H1 (cell line): ENCODE results near the gene NDUFV1. TPM values are rescaled to one million over a fixed set of nuclear protein-coding genes. Genes with fewer than 3 reads are reported as not detected.

Source experiments
- BACH1 ChIP-seq: IDR thresholded peaks from 2 replicates; pipeline ENCODE4 v1.6.1; 2012; ENCODE audit warnings: low read length, improper control_type of control experiment
- CHD2 ChIP-seq: IDR thresholded peaks from 2 replicates; pipeline ENCODE4 v1.6.1; 2012; ENCODE audit warnings: low read length, improper control_type of control experiment
- GTF2F1 ChIP-seq: IDR thresholded peaks from 2 replicates; pipeline ENCODE4 v1.6.1; 2012; ENCODE audit warnings: low read depth, low read length, improper control_type of control experiment, borderline replicate concordance
- HDAC2 ChIP-seq, 2 experiments: fragments of 300-600 bp in 1 of 2; sonication (generic) in 1 of 2; IDR thresholded peaks; 2 replicates each; pipeline ENCODE4 v1.6.1; 2011 to 2012; ENCODE audit warnings: low read depth in 2 of 2, low read length in 2 of 2, mild to moderate bottlenecking in 2 of 2, moderate library complexity in 2 of 2, borderline replicate concordance in 1 of 2, inconsistent platforms in 1 of 2
- JUND ChIP-seq: IDR thresholded peaks from 2 replicates; pipeline ENCODE4 v1.6.1; 2011; ENCODE audit warnings: mild to moderate bottlenecking, improper control_type of control experiment, low read length
- KDM4A ChIP-seq: IDR thresholded peaks from one replicate; pipeline ENCODE4 v1.7.1; 2012; ENCODE audit warnings: low read depth, mild to moderate bottlenecking, moderate library complexity, low read length, inconsistent platforms; ENCODE audit not compliant: severe bottlenecking
- KDM5A ChIP-seq: fragments of 200-600 bp; IDR thresholded peaks from 2 replicates; pipeline ENCODE4 v1.7.1; 2012; ENCODE audit warnings: mild to moderate bottlenecking, low read length, inconsistent platforms, mixed read lengths
- NANOG ChIP-seq: IDR thresholded peaks from 2 replicates; pipeline ENCODE4 v1.6.1; 2011; ENCODE audit warnings: low read length, low read depth, mild to moderate bottlenecking, inconsistent platforms; ENCODE audit not compliant: insufficient read depth, poor library complexity, severe bottlenecking
- NRF1 ChIP-seq: IDR thresholded peaks from 2 replicates; pipeline ENCODE4 v1.6.1; 2011; ENCODE audit warnings: mild to moderate bottlenecking, low read depth, low read length, improper control_type of control experiment
- RFX5 ChIP-seq: IDR thresholded peaks from 2 replicates; pipeline ENCODE4 v1.6.1; 2011; ENCODE audit warnings: low read depth, low read length, improper control_type of control experiment, borderline replicate concordance
- RXRA ChIP-seq: IDR thresholded peaks from 2 replicates; pipeline ENCODE4 v1.6.1; 2011; ENCODE audit warnings: low read depth, mild to moderate bottlenecking, low read length, moderate library complexity; ENCODE audit not compliant: insufficient read depth
- SIN3A ChIP-seq, 2 experiments: IDR thresholded peaks in 1 of 2; conservative IDR thresholded peaks in 1 of 2; 2 replicates each; pipeline ENCODE4 v1.6.1; 2011 to 2012; ENCODE audit warnings: low read length in 2 of 2, improper control_type of control experiment in 1 of 2, low read depth in 1 of 2, mild to moderate bottlenecking in 1 of 2
- SP1 ChIP-seq: IDR thresholded peaks from 2 replicates; pipeline ENCODE4 v1.6.1; 2011; ENCODE audit warnings: low read depth, low read length
- SRF ChIP-seq: IDR thresholded peaks from 2 replicates; pipeline ENCODE4 v1.6.1; 2011; ENCODE audit warnings: mild to moderate bottlenecking, low read depth, low read length, moderate library complexity
- TBP ChIP-seq: IDR thresholded peaks from 2 replicates; pipeline ENCODE4 v1.6.1; 2011; ENCODE audit warnings: low read depth, low read length, improper control_type of control experiment
- polyA plus RNA-seq, 7 experiments: library from polyadenylated mRNA; depleted of rRNA in 3 of 7; stranded (reverse) in 5 of 7; unstranded in 2 of 7; fragments of >200 nt in 5 of 7; fragments of 200-250 nt in 2 of 7; gene quantifications; 1 replicate in 5 of 7; 2 replicates in 1 of 7; 4 replicates in 1 of 7; pipeline versions ENCODE4 v1.2.1 to v1.2.3, GENCODE V29; 2011 to 2013; ENCODE audit warnings: missing spikeins in 2 of 7, mixed read lengths in 2 of 7
- total RNA-seq: library from RNA; stranded (reverse); fragmentation: NEBNext Ultra II Directional; extraction: Animal tissue kit (Norgen Biotek cat#: 25700); gene quantifications from 2 replicates; pipeline ENCODE4 v1.2.1, GENCODE V29; 2021
- TF ChIP-seq, protein P1 (sequence below): IDR thresholded peaks from 2 replicates; pipeline ENCODE4 v1.6.1; 2012; ENCODE audit warnings: inconsistent platforms
- TF ChIP-seq, protein P2 (sequence below): IDR thresholded peaks from 2 replicates; pipeline ENCODE4 v1.6.1; 2012; ENCODE audit warnings: inconsistent platforms
- TF ChIP-seq, protein P3 (sequence below), 3 experiments: IDR thresholded peaks; 1 replicate in 2 of 3; 2 replicates in 1 of 3; pipeline versions ENCODE4 v1.5.1 to v1.6.1; 2011; ENCODE audit warnings: low read length in 3 of 3, mild to moderate bottlenecking in 3 of 3, inconsistent platforms in 2 of 3, low read depth in 1 of 3, moderate library complexity in 1 of 3; ENCODE audit not compliant: insufficient read depth in 1 of 3; ENCODE audit errors: control extremely low read depth in 1 of 3

The NDUFV1 gene
- total and polyA plus RNA-seq, 2 of the 8 experiments (the other 6 are each of a cell fraction or from before 2014, with no cell fraction given): 125 to 131 TPM

DNA sequence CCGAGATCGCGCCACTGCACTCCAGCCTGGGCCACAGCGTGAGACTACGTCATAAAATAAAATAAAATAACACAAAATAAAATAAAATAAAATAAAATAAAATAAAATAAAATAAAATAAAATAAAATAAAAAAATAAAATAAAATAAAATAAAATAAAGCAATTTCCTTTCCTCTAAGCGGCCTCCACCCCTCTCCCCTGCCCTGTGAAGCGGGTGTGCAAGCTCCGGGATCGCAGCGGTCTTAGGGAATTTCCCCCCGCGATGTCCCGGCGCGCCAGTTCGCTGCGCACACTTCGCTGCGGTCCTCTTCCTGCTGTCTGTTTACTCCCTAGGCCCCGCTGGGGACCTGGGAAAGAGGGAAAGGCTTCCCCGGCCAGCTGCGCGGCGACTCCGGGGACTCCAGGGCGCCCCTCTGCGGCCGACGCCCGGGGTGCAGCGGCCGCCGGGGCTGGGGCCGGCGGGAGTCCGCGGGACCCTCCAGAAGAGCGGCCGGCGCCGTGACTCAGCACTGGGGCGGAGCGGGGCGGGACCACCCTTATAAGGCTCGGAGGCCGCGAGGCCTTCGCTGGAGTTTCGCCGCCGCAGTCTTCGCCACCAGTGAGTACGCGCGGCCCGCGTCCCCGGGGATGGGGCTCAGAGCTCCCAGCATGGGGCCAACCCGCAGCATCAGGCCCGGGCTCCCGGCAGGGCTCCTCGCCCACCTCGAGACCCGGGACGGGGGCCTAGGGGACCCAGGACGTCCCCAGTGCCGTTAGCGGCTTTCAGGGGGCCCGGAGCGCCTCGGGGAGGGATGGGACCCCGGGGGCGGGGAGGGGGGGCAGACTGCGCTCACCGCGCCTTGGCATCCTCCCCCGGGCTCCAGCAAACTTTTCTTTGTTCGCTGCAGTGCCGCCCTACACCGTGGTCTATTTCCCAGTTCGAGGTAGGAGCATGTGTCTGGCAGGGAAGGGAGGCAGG lies 23.2 kb upstream of the NDUFV1 start, which contains the start of gene GSTP1 (continued):
- TF ChIP-seq, protein P1, sequence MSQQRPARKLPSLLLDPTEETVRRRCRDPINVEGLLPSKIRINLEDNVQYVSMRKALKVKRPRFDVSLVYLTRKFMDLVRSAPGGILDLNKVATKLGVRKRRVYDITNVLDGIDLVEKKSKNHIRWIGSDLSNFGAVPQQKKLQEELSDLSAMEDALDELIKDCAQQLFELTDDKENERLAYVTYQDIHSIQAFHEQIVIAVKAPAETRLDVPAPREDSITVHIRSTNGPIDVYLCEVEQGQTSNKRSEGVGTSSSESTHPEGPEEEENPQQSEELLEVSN: no peak; the same call in 1 of the 2 replicates
- TF ChIP-seq SRF: peak; percentile 87
- no peak for TF ChIP-seq GTF2F1
- no peak for TF ChIP-seq KDM5A
- peak; percentile 19 to 96; a peak in 2 of 4 replicates for TF ChIP-seq HDAC2 (IDR thresholded peaks at IDR 0.05; ENCODE audit: borderline replicate concordance in 1 of 2, low read depth in 2 of 2, low read length in 2 of 2)
- no peak for TF ChIP-seq KDM4A
- no peak for TF ChIP-seq NRF1
- TF ChIP-seq SP1: no peak
- TF ChIP-seq, protein P2, sequence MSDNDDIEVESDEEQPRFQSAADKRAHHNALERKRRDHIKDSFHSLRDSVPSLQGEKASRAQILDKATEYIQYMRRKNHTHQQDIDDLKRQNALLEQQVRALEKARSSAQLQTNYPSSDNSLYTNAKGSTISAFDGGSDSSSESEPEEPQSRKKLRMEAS: 0 out of 2 replicates have a peak, but pooled peaks have one; percentile 8
- TF ChIP-seq SIN3A (conservative IDR thresholded peaks at IDR 0.05 in 1 of 2, IDR thresholded peaks at IDR 0.05 in 1 of 2; ENCODE audit: low read depth in 1 of 2, low read length in 2 of 2): peak in 1 of 2 experiments; percentile 18; a peak in 2 of 4 replicates
- TF ChIP-seq TBP: peak; percentile 94
- TF ChIP-seq RXRA: 0 out of 2 replicates have a peak, but pooled peaks have one; percentile 8
- TF ChIP-seq BACH1: peak; percentile 96
- TF ChIP-seq NANOG: no peak
- TF ChIP-seq, protein P3, sequence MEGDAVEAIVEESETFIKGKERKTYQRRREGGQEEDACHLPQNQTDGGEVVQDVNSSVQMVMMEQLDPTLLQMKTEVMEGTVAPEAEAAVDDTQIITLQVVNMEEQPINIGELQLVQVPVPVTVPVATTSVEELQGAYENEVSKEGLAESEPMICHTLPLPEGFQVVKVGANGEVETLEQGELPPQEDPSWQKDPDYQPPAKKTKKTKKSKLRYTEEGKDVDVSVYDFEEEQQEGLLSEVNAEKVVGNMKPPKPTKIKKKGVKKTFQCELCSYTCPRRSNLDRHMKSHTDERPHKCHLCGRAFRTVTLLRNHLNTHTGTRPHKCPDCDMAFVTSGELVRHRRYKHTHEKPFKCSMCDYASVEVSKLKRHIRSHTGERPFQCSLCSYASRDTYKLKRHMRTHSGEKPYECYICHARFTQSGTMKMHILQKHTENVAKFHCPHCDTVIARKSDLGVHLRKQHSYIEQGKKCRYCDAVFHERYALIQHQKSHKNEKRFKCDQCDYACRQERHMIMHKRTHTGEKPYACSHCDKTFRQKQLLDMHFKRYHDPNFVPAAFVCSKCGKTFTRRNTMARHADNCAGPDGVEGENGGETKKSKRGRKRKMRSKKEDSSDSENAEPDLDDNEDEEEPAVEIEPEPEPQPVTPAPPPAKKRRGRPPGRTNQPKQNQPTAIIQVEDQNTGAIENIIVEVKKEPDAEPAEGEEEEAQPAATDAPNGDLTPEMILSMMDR (IDR thresholded peaks at IDR 0.05; ENCODE audit: control extremely low read depth in 1 of 3, insufficient read depth in 1 of 3, low read depth in 1 of 3, low read length in 3 of 3): peak; percentile 52 to 87 (median 64)
- TF ChIP-seq RFX5: no peak
- peak; percentile 48; the same call in 1 of the 2 replicates for TF ChIP-seq JUND
- TF ChIP-seq CHD2: no peak
